ENCODE measurements around the gene RNF115.
"Not testable (repeated sequence)": the region's sequence is repeated elsewhere in the genome, so short reads cannot be mapped to it uniquely, and the experiment has no call there.

Gene RNF115

GRCh38 chr1:145720556-145720877, 103.4 kb downstream of the RNF115 start:
- no peak for TF ChIP-seq CTCF (IDR thresholded peaks at IDR 0.05; ENCODE audit: insufficient read depth, missing control alignments)
- FAIRE-seq (no peak), DNase-seq (ENCODE audit: insufficient read length, low spot score) (no peak)

- DNase-seq (ENCODE audit: insufficient read length, low spot score) (no peak), FAIRE-seq (no peak)
- no peak for TF ChIP-seq CTCF (IDR thresholded peaks at IDR 0.05; ENCODE audit: insufficient read depth, missing control alignments)
Measured at GRCh38 chr1:145719230-145720079, 104.4 kb downstream of the RNF115 start, which contains the start of gene CD160. Gene CD160 (plus strand): TSS chr1:145719499. CDS start chr1:145728328, 8,829 bp downstream.

GRCh38 chr1:145718465-145718864, 105.4 kb downstream of the RNF115 start:
- DNase-seq (ENCODE audit: insufficient read length, low spot score); FAIRE-seq: not testable (repeated sequence)

GRCh38 chr1:145717833-145718232, 106.1 kb downstream of the RNF115 start:
- FAIRE-seq (no peak), DNase-seq (ENCODE audit: insufficient read length, low spot score) (no peak)
- no peak for TF ChIP-seq CTCF (IDR thresholded peaks at IDR 0.05; ENCODE audit: insufficient read depth, missing control alignments)

- DNase-seq (ENCODE audit: insufficient read length, low spot score) (no peak), FAIRE-seq (no peak)
- no peak for TF ChIP-seq CTCF (IDR thresholded peaks at IDR 0.05; ENCODE audit: insufficient read depth, missing control alignments)
Measured at GRCh38 chr1:145716641-145717345, 107.1 kb downstream of the RNF115 start.

GRCh38 chr1:145714524-145715111, 109.3 kb downstream of the RNF115 start:
- TF ChIP-seq CTCF (IDR thresholded peaks at IDR 0.05; ENCODE audit: insufficient read depth, missing control alignments): no peak
- DNase-seq (ENCODE audit: insufficient read length, low spot score): no peak
- no peak for FAIRE-seq

GRCh38 chr1:145711213-145711651, 112.7 kb downstream of the RNF115 start:
- TF ChIP-seq CTCF (IDR thresholded peaks at IDR 0.05; ENCODE audit: insufficient read depth, missing control alignments): no peak
- FAIRE-seq (no peak), DNase-seq (ENCODE audit: insufficient read length, low spot score) (no peak)
